ENCODE results near the gene NFIX. TPM values are rescaled to one million over a fixed set of nuclear protein-coding genes. Genes with fewer than 3 reads are reported as not detected.

Gene NFIX
- total RNA-seq, 1 experiment from 2014 or later: 5.2 TPM

DNA sequence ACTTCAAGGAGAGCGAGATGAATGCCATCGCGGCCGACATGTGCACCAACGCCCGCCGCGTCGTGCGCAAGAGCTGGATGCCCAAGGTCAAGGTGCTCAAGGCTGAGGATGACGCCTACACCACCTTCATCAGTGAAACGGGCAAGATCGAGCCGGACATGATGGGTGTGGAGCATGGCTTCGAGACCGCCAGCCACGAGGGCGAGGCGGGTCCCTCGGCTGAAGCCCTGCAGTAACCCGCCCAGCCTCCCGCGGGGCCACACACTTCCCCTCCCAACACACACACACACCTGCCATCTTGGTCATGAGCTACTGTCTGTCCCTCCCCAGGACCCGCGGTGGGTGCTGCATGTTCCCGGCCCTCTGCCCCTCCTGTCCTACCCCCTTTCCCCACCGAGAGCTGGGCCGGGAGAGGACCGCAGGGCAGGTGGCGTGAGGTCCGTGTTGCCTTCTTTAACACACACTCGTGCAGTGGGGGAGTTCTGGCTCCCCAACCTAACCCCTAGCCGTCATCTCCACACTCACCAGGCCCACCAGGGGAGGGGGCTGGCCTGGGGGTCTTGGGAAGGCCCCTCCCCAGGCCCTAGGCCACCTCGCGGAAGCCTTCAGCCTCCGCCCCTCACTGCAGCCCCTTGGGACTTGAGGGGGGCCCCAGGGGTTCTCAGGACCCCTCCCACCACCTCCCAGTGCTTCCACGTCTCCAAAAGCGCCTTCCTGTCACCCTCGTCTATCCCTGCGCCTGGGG is 143.1 kb downstream of the NFIX start:
- no peak for DNase-seq (ENCODE audit: extremely low read depth, low read depth)

DNA sequence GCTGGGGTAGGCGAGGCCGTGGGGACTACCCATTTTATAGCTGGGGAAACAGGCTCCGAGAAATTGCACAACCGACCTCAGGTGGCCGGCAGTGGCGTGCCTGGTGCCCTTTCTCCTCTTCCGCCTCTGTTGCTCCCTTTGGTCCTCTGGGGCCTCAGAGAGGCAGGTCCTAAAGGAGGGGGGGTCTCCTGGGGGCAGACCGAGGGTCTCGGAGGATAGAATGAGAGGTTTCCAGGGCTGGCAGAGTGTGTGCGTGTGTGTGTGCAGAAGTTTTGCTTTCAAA is 143.6 kb downstream of the NFIX start:
- no peak for DNase-seq (ENCODE audit: extremely low read depth, low read depth)

DNA sequence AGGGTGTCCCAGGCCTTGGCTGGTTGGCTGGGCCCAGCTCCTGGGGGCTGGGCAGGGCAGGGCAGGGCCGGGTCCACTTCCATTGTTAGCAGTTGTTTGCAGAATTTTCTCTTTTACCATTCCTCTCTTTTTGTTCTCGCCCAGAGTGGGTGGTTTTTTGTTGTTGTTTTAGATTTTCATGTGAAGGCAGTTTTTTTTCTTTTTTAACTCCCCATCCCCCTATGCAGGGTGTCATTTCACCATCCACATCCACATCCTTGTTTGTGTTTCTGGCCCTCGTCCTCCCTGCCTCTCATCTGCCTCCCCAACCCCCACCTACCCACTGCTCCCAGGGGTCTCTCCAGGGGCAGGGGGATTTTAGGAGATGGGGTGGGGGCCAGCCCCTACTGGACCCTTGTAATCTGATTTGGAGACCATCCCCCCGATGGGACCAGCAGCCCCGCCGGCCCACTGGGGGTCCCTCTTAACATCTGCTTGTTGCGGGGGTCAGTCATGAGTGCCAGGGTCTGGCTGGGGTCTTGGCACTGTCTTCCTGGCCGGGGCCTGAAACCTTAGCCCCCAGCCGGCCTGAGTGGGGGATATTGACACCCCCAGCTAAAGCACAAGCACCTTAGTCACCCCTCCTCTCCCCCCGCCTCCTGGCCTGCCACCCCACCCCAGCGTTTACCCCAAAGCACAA is 144.5 kb downstream of the NFIX start:
- DNase-seq (ENCODE audit: extremely low read depth, low read depth): no peak

DNA sequence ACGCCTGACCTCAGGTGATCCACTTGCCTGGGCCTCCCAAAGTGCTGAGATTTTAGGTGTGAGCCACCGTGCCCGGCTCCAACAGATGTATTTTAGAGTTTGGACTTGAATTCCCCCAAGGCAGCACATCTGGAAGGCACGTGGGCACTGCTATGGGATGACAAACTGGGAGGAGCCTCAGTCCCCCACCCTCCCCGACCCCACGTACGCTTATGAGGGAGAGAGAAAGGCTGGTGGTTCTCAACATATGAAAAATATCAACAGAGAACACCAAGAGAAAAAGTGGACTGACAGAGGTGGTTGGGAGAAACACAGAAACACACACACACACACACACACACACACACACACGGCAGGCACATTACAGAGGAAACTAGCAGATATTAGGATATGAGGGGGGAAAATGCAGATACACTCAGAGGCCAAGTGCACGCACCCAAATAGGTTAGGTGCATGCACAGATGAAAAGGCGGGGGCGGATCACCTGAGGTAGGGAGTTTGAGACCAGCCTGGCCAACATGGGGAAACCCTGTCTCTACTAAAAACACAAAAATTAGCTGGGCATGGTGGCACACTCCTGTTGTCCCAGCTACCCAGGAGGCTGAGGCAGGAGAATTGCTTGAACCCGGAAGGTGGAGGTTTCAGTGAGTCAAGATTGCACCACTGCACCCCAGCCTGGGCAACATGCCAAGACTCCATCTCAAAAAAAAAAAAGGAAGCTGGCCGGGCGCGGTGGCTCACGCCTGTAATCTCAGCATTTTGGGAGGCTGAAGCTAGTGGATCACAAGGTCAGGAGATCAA is 151.7 kb downstream of the NFIX start:
- no peak for DNase-seq (ENCODE audit: extremely low read depth, low read depth)

Other genes with a start within 250 kb of the NFIX start
- gene BEST2, start 243.7 kb upstream of the NFIX start, total RNA-seq (2014; rRNA removed; shearing (Covaris generic)): 0.22 TPM in 1 of 2 replicates, not detected in the other
- gene HOOK2, start 219.9 kb upstream of the NFIX start, total RNA-seq (2014; rRNA removed; shearing (Covaris generic)): 6.0 TPM in 2 replicates
- gene JUNB, start 204.0 kb upstream of the NFIX start, total RNA-seq (2014; rRNA removed; shearing (Covaris generic)): 137 and 153 TPM in 2 replicates
- gene PRDX2, start 193.7 kb upstream of the NFIX start, total RNA-seq (2014; rRNA removed; shearing (Covaris generic)): 216 and 259 TPM in 2 replicates
- not detected in 2 replicates for gene THSD8, start 193.4 kb upstream of the NFIX start, total RNA-seq (2014; rRNA removed; shearing (Covaris generic))
- gene RNASEH2A, start 188.9 kb upstream of the NFIX start, total RNA-seq (2014; rRNA removed; shearing (Covaris generic)): 25.6 and 31.1 TPM in 2 replicates
- not detected in 2 replicates for gene RTBDN, start 160.9 kb upstream of the NFIX start, total RNA-seq (2014; rRNA removed; shearing (Covaris generic))
- gene MAST1, start 157.0 kb upstream of the NFIX start, total RNA-seq (2014; rRNA removed; shearing (Covaris generic)): 1.7 TPM in 2 replicates
- gene DNASE2, start 114.0 kb upstream of the NFIX start, total RNA-seq (2014; rRNA removed; shearing (Covaris generic)): 24.5 and 26.8 TPM in 2 replicates
- 0.52 and 1.3 TPM in 2 replicates for gene KLF1, start 108.3 kb upstream of the NFIX start, total RNA-seq (2014; rRNA removed; shearing (Covaris generic))
- 5.5 and 5.8 TPM in 2 replicates for gene GCDH, start 104.3 kb upstream of the NFIX start, total RNA-seq (2014; rRNA removed; shearing (Covaris generic))
- gene SYCE2, start 76.2 kb upstream of the NFIX start, total RNA-seq (2014; rRNA removed; shearing (Covaris generic)): 0.37 TPM in 1 of 2 replicates, not detected in the other
- 45.7 and 46.9 TPM in 2 replicates for gene FARSA, start 61.8 kb upstream of the NFIX start, total RNA-seq (2014; rRNA removed; shearing (Covaris generic))
- gene CALR, start 56.9 kb upstream of the NFIX start, total RNA-seq (2014; rRNA removed; shearing (Covaris generic)): 378 and 410 TPM in 2 replicates
- 165 and 189 TPM in 2 replicates for gene RAD23A, start 49.6 kb upstream of the NFIX start, total RNA-seq (2014; rRNA removed; shearing (Covaris generic))
- 24.7 and 27.4 TPM in 2 replicates for gene GADD45GIP1, start 38.3 kb upstream of the NFIX start, total RNA-seq (2014; rRNA removed; shearing (Covaris generic))
- not detected in 2 replicates for gene DAND5, start 25.9 kb upstream of the NFIX start, total RNA-seq (2014; rRNA removed; shearing (Covaris generic))
- gene LYL1, start 107.4 kb downstream of the NFIX start, total RNA-seq (2014; rRNA removed; shearing (Covaris generic)): 1.4 and 2.7 TPM in 2 replicates
- 36.2 and 42.8 TPM in 2 replicates for gene TRMT1, start 121.3 kb downstream of the NFIX start, total RNA-seq (2014; rRNA removed; shearing (Covaris generic))
- 32.0 and 35.3 TPM in 2 replicates for gene NACC1, start 122.8 kb downstream of the NFIX start, total RNA-seq (2014; rRNA removed; shearing (Covaris generic))
- gene STX10, start 154.9 kb downstream of the NFIX start, total RNA-seq (2014; rRNA removed; shearing (Covaris generic)): 49.9 and 58.8 TPM in 2 replicates
- gene IER2, start 154.9 kb downstream of the NFIX start, total RNA-seq (2014; rRNA removed; shearing (Covaris generic)): 35.3 and 43.7 TPM in 2 replicates

Data from NCI-H460 (cell line).